HepG2 (cell line): ENCODE data around the gene PPP4R3A.

ENCODE experiments used
- PRDM15 ChIP-seq: sonication (generic); formaldehyde crosslinking; IDR thresholded peaks from 2 replicates; pipeline ENCODE4 v1.4.0; 2020; ENCODE audit warnings: missing genetic modification reagents
- RNF2 ChIP-seq: fragments of 450-650 bp; conservative IDR thresholded peaks from 2 replicates; pipeline ENCODE4 v1.6.1; 2016; ENCODE audit warnings: low read depth

- no peak for TF ChIP-seq PRDM15 (CRISPR knock-in tag)
- no peak for TF ChIP-seq RNF2
Observed at GRCh38 chr14:91413547-91414474, 96.3 kb downstream of the PPP4R3A start.
